Keratinocyte (primary cell): ENCODE data around the gene JMJD1C. TPM values are rescaled to one million over a fixed set of nuclear protein-coding genes. Genes with fewer than 3 reads are reported as not detected.

ENCODE experiments used
- DNase-seq: peaks from one replicate; pipeline ENCODE4 v3.0.0-alpha.2; 2011; ENCODE audit warnings: low read depth, missing footprints, low spot score
- FAIRE-seq: peaks from 2 replicates; lab custom pipeline; 2011; peaks lifted over from hg19 to GRCh38; lab: Jason Lieb, UNC
- H2AFZ ChIP-seq: 2 replicates; pipeline ENCODE4 v1.6.0; 2012; ENCODE audit warnings: low read length, control low read depth, inconsistent platforms; ENCODE audit not compliant: control insufficient read depth
- H3K27ac ChIP-seq: 2 replicates; pipeline ENCODE4 v1.5.1; 2011; ENCODE audit warnings: low read length; ENCODE audit not compliant: control insufficient read depth, insufficient read depth
- H3K27me3 ChIP-seq: 3 replicates; pipeline ENCODE4 v1.6.0; 2011; ENCODE audit warnings: low read length; ENCODE audit not compliant: control insufficient read depth, insufficient read depth; ENCODE audit errors: extremely low read depth
- H3K36me3 ChIP-seq, 2 experiments: 2 replicates in 1 of 2; 3 replicates in 1 of 2; pipeline ENCODE4 v1.5.1; 2011; ENCODE audit warnings: low read length in 2 of 2, mild to moderate bottlenecking in 1 of 2; ENCODE audit not compliant: control insufficient read depth in 2 of 2, insufficient read depth in 2 of 2; ENCODE audit errors: extremely low read depth in 1 of 2
- H3K4me1 ChIP-seq: 3 replicates; pipeline ENCODE4 v1.5.1; 2011; ENCODE audit warnings: low read length; ENCODE audit not compliant: control insufficient read depth, insufficient read depth; ENCODE audit errors: extremely low read depth
- H3K4me2 ChIP-seq: 3 replicates; pipeline ENCODE4 v1.6.0; 2011; ENCODE audit warnings: low read depth, low read length; ENCODE audit not compliant: control insufficient read depth, insufficient read depth; ENCODE audit errors: extremely low read depth
- H3K4me3 ChIP-seq, 3 experiments: fragments of 200-600 bp in 1 of 3; sonication (generic) in 1 of 3; 2 replicates in 2 of 3; 3 replicates in 1 of 3; pipeline ENCODE4 v1.5.1; 2011 to 2016; ENCODE audit warnings: low read length in 3 of 3, mild to moderate bottlenecking in 3 of 3, control low read depth in 2 of 3, inconsistent platforms in 1 of 3, low read depth in 1 of 3, mixed read lengths in 1 of 3, mixed run types in 1 of 3, moderate library complexity in 1 of 3; ENCODE audit not compliant: control insufficient read depth in 2 of 3, insufficient read depth in 2 of 3; ENCODE audit errors: extremely low read depth in 1 of 3
- H3K79me2 ChIP-seq: 2 replicates; pipeline ENCODE4 v1.6.0; 2012; ENCODE audit warnings: low read length; ENCODE audit not compliant: control insufficient read depth, insufficient read depth
- H3K9ac ChIP-seq: 3 replicates; pipeline ENCODE4 v1.6.0; 2011; ENCODE audit warnings: low read length; ENCODE audit not compliant: control insufficient read depth, insufficient read depth; ENCODE audit errors: extremely low read depth
- H3K9me1 ChIP-seq: 3 replicates; pipeline ENCODE4 v1.6.0; 2011; ENCODE audit warnings: low read length; ENCODE audit not compliant: control insufficient read depth, insufficient read depth; ENCODE audit errors: extremely low read depth
- H3K9me3 ChIP-seq: 2 replicates; pipeline ENCODE4 v1.5.1; 2012; ENCODE audit warnings: low read depth, low read length; ENCODE audit not compliant: control insufficient read depth
- H4K20me1 ChIP-seq: 3 replicates; pipeline ENCODE4 v1.6.0; 2011; ENCODE audit warnings: low read length; ENCODE audit not compliant: control insufficient read depth, insufficient read depth; ENCODE audit errors: extremely low read depth
- EZH2 ChIP-seq: IDR thresholded peaks from one replicate; pipeline ENCODE4 v1.6.1; 2012; ENCODE audit warnings: inconsistent platforms, mild to moderate bottlenecking, low read length, moderate library complexity
- dilution Hi-C: fragments of 300-500 bp; cut with MboI; formaldehyde crosslinking; loops from one replicate; pipeline ENCODE4 v1.7.0; 2020; ENCODE audit warnings: low sequenced_read_pairs; ENCODE audit not compliant: extremely low pct_ligation_motif_present
- polyA plus RNA-seq, 5 experiments: library from polyadenylated mRNA; depleted of rRNA in 3 of 5; stranded (reverse) in 3 of 5; stranded (forward) in 1 of 5; unstranded in 1 of 5; fragments of >200 nt; gene quantifications; 1 replicate in 1 of 5; 2 replicates in 3 of 5; 3 replicates in 1 of 5; pipeline versions ENCODE4 v1.2.1 to v1.2.3, GENCODE V29; 2011 to 2012; ENCODE audit warnings: missing spikeins in 2 of 5, low read depth in 1 of 5, low replicate concordance in 1 of 5
- TF ChIP-seq, protein P1 (sequence below), 3 experiments: IDR thresholded peaks in 1 of 3; conservative IDR thresholded peaks in 1 of 3; optimal IDR thresholded peaks in 1 of 3; 2 replicates in 2 of 3; 3 replicates in 1 of 3; pipeline versions ENCODE3 to v1.5.1; 2011; ENCODE audit warnings: low read length in 3 of 3, mild to moderate bottlenecking in 3 of 3, moderate library complexity in 2 of 3, control low read depth in 1 of 3, inconsistent platforms in 1 of 3; ENCODE audit not compliant: insufficient read depth in 2 of 3; ENCODE audit errors: extremely low read depth in 1 of 3

The JMJD1C gene
- polyA plus RNA-seq, 1 donor (not counting 4 experiments of a cell fraction or from before 2014, with no cell fraction given) = 38.2 TPM

- DNase-seq = peak; percentile 49
- Histone ChIP-seq H3K27me3 (no peaks in the 10 kb centered on the region), H3K4me3 (no peak overlapping the region), H3K27ac (peak overlapping the region; percentile 79), H3K4me1 (peaks cover 55% of the 10 kb centered on the region), H2AFZ (no peak overlapping the region), H3K9me3 (no peaks in the 10 kb centered on the region), H3K9me1 (peaks cover 2% of the 10 kb centered on the region), H4K20me1 (no peaks in the 10 kb centered on the region), H3K36me3 (no peaks in the 10 kb centered on the region), H3K9ac (no peak overlapping the region), H3K4me2 (peak overlapping the region; percentile 31), H3K79me2 (peaks cover 87% of the 10 kb centered on the region)
- peak; percentile 23 for FAIRE-seq
- no peak for TF ChIP-seq EZH2
- TF ChIP-seq, protein P1, sequence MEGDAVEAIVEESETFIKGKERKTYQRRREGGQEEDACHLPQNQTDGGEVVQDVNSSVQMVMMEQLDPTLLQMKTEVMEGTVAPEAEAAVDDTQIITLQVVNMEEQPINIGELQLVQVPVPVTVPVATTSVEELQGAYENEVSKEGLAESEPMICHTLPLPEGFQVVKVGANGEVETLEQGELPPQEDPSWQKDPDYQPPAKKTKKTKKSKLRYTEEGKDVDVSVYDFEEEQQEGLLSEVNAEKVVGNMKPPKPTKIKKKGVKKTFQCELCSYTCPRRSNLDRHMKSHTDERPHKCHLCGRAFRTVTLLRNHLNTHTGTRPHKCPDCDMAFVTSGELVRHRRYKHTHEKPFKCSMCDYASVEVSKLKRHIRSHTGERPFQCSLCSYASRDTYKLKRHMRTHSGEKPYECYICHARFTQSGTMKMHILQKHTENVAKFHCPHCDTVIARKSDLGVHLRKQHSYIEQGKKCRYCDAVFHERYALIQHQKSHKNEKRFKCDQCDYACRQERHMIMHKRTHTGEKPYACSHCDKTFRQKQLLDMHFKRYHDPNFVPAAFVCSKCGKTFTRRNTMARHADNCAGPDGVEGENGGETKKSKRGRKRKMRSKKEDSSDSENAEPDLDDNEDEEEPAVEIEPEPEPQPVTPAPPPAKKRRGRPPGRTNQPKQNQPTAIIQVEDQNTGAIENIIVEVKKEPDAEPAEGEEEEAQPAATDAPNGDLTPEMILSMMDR (optimal IDR thresholded peaks at IDR 0.05 in 1 of 3, IDR thresholded peaks at IDR 0.05 in 1 of 3, conservative IDR thresholded peaks at IDR 0.05 in 1 of 3; ENCODE audit: extremely low read depth in 1 of 3, insufficient read depth in 2 of 3, low read length in 3 of 3) = no peak
- dilution Hi-C loops = no loop called here
Observed at GRCh38 chr10:63431962-63432797, 33.6 kb downstream of the JMJD1C start.

DNA sequence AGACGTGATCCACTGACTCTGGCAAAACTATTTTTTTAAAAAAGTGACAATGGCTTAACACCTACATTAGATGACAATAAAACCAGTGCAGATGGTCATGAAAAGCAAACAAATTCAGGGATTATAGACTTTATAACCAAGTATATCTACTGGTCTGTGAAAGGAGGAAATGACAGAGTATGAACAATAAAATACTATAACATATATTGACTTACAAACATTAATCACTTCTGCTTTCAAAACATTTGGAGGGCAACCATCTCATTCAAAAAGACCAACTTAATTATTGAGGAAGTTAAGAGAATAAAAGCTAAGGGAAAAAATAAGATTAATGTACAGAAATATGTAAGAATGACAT, 34.8 kb downstream of the JMJD1C start:
- Histone ChIP-seq H3K9me1 (peaks cover 2% of the 10 kb centered on the region), H3K36me3 (no peaks in the 10 kb centered on the region), H3K9me3 (no peaks in the 10 kb centered on the region), H2AFZ (no peak overlapping the region), H3K4me1 (peaks cover 53% of the 10 kb centered on the region), H3K9ac (peak overlapping the region; percentile 48), H3K79me2 (peaks cover 87% of the 10 kb centered on the region), H4K20me1 (no peaks in the 10 kb centered on the region), H3K4me3 (no peak overlapping the region), H3K27ac (peak overlapping the region; percentile 79), H3K27me3 (no peaks in the 10 kb centered on the region), H3K4me2 (peak overlapping the region; percentile 46)
- no peak for FAIRE-seq
- dilution Hi-C loops = no loop called here
- DNase-seq = no peak
- TF ChIP-seq, protein P1 (optimal IDR thresholded peaks at IDR 0.05 in 1 of 3, IDR thresholded peaks at IDR 0.05 in 1 of 3, conservative IDR thresholded peaks at IDR 0.05 in 1 of 3; ENCODE audit: extremely low read depth in 1 of 3, insufficient read depth in 2 of 3, low read length in 3 of 3) = no peak
